GM12892 (cell line): ENCODE measurements around the gene MAN1A1.

Experiments
- POLR2A ChIP-seq: IDR thresholded peaks from 2 replicates; pipeline ENCODE4 v1.6.1; 2011; ENCODE audit warnings: low read depth, low read length, control low read depth
- POLR2AphosphoS5 ChIP-seq: IDR thresholded peaks from 2 replicates; pipeline ENCODE4 v1.6.1; 2011; ENCODE audit warnings: low read depth, low read length, control low read depth
- TAF1 ChIP-seq: IDR thresholded peaks from 2 replicates; pipeline ENCODE4 v1.6.1; 2011; ENCODE audit warnings: low read depth, mild to moderate bottlenecking, control low read depth, low read length, borderline replicate concordance

DNA sequence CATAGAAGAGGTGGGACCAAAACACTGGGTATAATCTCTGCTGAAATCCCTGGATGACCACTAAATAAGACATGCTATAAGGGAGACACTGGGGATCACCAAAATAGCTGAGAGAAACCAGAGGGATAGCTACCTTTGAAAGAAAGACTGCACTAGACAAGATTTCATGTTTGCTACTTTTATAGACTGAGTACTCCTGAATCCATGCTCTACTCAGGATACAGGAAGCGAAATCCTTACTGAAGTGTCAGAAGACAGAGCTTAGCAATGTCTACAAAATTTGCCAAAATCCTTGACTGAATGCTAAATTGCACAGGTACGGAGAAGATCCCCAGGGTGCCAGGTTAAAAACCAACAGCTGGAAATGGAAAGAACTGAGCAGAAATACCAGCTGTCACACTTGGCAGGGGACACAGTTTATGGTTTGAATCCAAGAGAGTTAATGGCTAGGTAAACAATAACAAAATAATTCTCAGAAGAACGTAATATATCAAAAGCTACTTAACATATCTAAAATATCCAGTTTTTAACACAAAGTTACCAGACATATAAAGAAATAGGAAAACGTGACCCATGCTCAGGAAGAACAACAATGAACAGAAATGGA lies 125.4 kb downstream of the MAN1A1 start:
- TF ChIP-seq POLR2A (no peak), POLR2AphosphoS5 (no peak), TAF1 (no peak)
